HG03432 (cell line): ENCODE data around the gene DEFB124.
"Not testable (repeated sequence)": the region's sequence is repeated elsewhere in the genome, so short reads cannot be mapped to it uniquely, and the experiment has no call there.

Experiments
- ATAC-seq: cut with Tn5 transposase; IDR thresholded peaks from one replicate; pipeline ENCODE4 v1.9.1; 2021; ENCODE audit warnings: mild to moderate bottlenecking, moderate library complexity; ENCODE audit not compliant: unreplicated experiment

The DEFB124 gene, protein sequence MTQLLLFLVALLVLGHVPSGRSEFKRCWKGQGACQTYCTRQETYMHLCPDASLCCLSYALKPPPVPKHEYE

GRCh38 chr20:31474758-31475427 is at the start of gene DEFB124, which contains the start of gene REM1:
Gene DEFB124 (minus strand): TSS chr20:31475127. CDS start chr20:31473013, 2,114 bp downstream.
Gene REM1 (plus strand): TSS chr20:31475288. CDS start chr20:31476446, 1,158 bp downstream.
- ATAC-seq = no peak

DNA sequence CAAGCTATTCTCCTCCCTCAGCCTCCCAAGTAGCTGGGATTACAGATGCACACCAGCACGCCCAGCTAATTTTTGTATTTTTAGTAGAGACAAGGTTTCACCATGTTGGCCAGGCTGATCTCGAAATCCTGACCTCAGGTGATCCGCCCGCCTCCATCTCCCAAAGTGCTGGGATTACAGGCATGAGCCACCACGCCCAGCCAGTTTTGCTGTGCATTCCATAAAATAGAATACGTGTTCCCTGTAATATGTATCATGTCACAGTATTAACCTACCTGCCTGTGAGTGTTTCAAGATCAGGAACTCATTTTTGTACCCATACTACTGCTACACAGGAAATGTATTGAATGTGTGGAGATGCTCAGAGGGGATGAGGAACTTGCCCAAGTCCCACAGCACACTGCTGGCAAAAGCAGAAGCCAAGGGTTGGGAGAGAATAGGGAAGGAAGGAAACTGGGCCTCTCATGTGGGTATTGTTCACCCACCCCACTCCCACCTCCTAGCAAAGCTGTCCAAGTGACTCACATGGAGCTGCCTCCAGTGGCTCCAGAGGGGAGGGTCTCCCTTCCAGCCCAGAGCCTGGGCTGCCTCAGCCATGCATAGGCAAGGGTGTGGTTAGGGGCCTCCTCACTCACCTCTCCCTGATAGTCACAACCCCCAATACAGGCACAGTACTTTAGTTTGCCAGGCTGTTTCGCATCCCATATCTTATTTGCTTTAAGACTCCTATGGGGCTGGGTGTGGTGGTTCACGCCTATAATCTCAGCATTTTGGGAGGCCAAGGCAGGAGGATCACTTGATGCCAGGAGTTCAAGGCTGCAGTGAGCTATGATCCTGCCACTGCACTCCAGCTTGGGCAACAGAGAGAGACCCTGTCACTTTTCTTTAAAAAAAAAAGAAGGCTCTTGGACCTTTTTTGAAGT is 48.7 kb upstream of the DEFB124 start:
- no peak for ATAC-seq

GRCh38 chr20:31522731-31523130 is 47.8 kb upstream of the DEFB124 start:
- no peak for ATAC-seq

DNA sequence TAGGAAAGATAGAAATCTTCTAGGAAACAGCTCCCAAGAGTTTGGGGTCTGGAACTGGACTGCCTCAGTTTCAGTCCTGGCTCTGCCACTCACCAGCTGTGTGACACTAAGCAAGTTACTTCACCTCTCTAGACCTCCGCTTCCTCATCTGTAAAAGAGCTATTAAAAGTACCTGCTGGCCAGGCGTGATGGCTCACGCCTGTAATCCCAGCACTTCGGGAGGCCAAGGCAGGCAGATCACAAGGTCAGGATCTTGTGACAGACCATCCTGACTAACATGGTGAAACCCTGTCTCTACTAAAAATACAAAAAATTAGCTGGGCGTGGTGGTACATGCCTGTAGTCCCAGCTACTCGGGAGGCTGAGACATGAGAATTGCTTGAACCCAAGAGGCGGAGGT is 46.3 kb upstream of the DEFB124 start:
- not testable (repeated sequence) for ATAC-seq

- no peak for ATAC-seq
Measured at GRCh38 chr20:31517373-31517772, 42.4 kb upstream of the DEFB124 start.

DNA sequence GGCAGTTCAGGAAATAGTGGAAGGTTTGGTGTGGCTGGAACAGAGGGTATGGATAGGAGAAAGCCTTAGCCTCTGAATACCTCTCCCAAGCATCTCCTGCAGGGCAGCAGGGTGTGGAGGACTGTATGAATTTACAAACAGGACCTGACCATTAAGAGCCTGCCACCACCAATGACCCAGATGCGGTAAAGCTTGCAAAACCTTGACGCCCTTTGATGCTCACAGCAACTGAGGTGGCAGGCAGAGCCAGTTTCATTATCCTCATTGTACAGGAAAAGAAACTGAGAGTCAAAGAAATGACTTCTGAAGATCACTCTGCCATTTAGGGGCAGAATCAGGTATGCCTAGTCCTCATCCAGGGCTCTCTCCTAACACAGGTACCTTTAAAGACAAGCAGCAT is 41.7 kb upstream of the DEFB124 start:
- no peak for ATAC-seq

- ATAC-seq = no peak
Measured at GRCh38 chr20:31516166-31516565, 41.2 kb upstream of the DEFB124 start.

- ATAC-seq = no peak
Measured at GRCh38 chr20:31515775-31516107, 40.8 kb upstream of the DEFB124 start.

DNA sequence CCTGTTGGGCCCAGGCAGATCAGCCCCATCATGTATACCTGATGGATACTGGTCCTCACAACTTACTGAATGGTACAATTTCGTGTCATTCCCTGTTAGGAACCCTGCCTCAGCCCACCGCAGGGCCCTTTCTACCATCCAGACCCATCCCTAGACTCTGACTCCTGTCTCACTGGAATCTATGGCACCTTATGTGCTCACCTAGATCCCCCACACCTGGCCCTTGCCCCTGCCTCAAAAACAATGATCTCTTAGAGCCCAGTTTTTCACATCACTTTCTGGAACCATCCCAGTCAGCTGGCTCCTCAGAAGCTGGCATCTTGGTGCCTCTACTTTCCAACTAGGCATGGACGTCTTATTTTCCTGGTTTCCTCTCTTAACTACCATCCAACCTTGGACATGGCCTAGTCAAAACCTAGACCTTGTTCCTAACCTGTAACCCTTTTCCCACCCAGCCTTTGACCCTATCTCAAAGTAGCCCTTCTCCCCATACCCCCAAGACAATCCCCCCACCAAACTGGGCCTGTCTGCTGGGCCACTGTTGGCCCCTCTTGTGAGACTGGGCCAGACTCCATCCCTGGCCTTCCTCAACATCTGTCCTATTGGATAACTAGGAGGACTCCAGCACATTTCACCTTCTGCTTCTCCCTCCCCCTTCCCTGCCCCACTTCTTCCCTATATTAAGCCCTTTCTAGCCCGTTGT is 40.3 kb upstream of the DEFB124 start:
- ATAC-seq = no peak

GRCh38 chr20:31514154-31515071 is 39.5 kb upstream of the DEFB124 start, which contains the start of gene HM13:
Gene HM13 (plus strand): TSS chr20:31514442. CDS start chr20:31514552, 110 bp downstream.
- ATAC-seq = peak; percentile 94

GRCh38 chr20:31508517-31509244 is 33.8 kb upstream of the DEFB124 start:
- no peak for ATAC-seq

- no peak for ATAC-seq
Measured at GRCh38 chr20:31505903-31506302, 31.0 kb upstream of the DEFB124 start.

DNA sequence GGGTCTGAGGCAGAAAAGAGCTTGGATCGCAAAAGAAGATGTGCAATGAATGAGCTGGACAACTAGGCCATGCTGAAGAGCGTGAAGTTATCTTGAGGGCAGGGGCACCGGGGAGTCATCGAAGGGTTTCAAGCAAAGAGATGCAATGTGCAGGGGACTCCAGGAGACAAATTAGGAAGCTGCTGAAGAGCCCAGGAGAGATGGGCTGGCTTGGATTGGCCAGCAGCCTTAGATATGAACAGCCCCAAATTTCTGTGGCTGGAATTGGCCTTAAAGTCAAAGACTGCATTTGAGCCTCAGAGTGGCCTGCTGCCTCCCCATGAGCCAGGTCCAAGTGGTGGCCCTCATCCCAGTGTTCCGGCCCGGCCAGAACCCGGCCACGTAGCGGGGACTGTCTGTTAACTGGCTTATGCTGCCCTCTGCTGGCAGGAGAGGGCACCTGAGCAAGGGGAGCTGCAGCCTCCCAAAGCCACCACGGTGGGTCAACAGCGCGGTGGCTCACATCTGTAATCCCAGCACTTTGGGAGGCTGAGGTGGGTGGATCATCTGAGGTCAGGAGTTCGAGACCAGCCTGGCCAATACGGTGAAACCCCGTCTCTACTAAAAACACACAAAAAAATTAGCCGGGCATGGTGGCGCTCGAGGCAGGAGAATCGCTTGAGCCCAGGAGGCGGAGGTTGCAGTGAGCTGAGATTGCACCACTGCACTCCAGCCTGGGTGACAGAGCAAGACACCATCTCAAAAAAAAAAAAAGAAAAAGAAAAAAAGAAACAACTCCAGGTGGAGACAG is 28.2 kb upstream of the DEFB124 start:
- peak; percentile 96 for ATAC-seq

GRCh38 chr20:31500527-31500926 is 25.6 kb upstream of the DEFB124 start:
- no peak for ATAC-seq

DNA sequence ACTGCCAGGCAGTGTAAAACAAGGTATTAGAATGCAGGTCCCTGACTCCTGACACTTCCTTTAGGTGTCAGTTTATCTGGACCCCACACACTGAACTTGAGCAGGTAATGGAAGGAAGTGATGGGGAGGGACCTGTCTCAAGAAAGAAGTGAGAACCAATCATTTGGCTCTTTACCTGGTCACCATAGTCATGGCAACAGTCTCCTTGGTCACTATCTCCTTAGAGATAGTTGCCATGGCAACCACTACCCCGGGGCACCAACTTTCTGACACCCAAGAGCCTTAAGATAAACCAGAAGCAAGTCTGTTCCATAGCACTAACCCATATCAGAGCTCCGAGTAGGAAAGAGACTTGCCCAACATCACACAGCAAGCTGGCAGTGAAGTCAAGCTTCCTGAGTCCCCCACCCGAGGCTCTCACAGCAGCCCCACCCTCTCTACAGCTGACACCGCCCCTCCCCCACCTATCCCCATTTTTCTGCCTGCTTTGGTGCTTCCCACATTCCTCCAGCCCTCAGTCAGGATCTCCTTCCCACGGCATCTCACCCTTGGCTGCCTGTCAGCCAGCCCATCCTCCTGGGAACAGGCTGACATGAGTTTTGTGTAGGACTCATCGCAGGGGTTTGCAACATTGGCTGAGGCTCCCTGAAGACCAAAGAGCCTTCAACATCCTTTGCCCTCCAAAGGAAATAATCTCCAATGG is 23.1 kb upstream of the DEFB124 start:
- no peak for ATAC-seq

GRCh38 chr20:31496761-31497295 is 21.9 kb upstream of the DEFB124 start:
- ATAC-seq = no peak

- no peak for ATAC-seq
Measured at GRCh38 chr20:31494131-31494530, 19.2 kb upstream of the DEFB124 start.

DNA sequence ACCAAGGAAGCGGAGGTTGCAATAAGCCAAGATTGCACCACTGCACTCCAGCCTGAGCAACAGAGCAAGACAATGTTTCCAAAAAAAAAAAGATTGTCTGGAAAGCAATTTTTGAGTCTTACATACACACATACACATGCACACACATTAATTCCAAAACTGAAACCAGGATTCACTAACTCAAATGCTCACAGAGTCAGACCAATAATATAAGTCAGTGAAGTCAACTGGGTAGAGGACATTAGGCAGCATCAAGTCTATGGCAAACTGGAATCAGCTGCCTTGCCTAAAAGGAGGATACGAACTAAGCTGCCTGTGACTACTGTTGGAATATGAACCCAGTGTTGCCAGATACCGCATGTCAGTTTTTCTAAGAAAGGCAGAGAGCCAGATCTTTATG is 15.8 kb upstream of the DEFB124 start:
- ATAC-seq = no peak
